RWPE1 (cell line): ENCODE measurements around the gene PCDHA1.

Experiments
- CTCF ChIA-PET: fragments of 350-600 bp; sonication (Branson Sonifier 250); formaldehyde crosslinking; extraction: SDS; loops from one replicate; lab custom pipeline; 2021; lab: Yijun Ruan, JAX
- POLR2A ChIA-PET: fragments of 400-600 bp; formaldehyde crosslinking; extraction: SDS; loops from one replicate; lab custom pipeline; 2020; ENCODE audit warnings: antibody characterized with exemption; ENCODE audit not compliant: low non-redundant PET; lab: Yijun Ruan, JAX
- DNase-seq: peaks from one replicate; pipeline ENCODE4 v3.0.0; 2012; ENCODE audit warnings: low spot score
- H3K27ac ChIP-seq: fragments of 450-650 bp; 2 replicates; pipeline ENCODE4 v1.5.1; 2017
- TF ChIP-seq, protein P1 (sequence below): fragments of 450-650 bp; conservative IDR thresholded peaks from 2 replicates; pipeline ENCODE4 v1.5.1; 2017; ENCODE audit warnings: low read depth, mild to moderate bottlenecking

PCDHA1 gene

GRCh38 chr5:140927228-140927573, 141.3 kb downstream of the PCDHA1 start:
- peak overlapping the region; percentile 59 for H3K27ac ChIP-seq
- DNase-seq: peak; percentile 39
- POLR2A ChIA-PET: interaction anchor here (1.0 to 2.0 kb wide), 2 partner anchors 40 to 113 kb away, joined by 5 to 13 read pairs; no protein-coding TSS in a partner anchor
- TF ChIP-seq, protein P1, sequence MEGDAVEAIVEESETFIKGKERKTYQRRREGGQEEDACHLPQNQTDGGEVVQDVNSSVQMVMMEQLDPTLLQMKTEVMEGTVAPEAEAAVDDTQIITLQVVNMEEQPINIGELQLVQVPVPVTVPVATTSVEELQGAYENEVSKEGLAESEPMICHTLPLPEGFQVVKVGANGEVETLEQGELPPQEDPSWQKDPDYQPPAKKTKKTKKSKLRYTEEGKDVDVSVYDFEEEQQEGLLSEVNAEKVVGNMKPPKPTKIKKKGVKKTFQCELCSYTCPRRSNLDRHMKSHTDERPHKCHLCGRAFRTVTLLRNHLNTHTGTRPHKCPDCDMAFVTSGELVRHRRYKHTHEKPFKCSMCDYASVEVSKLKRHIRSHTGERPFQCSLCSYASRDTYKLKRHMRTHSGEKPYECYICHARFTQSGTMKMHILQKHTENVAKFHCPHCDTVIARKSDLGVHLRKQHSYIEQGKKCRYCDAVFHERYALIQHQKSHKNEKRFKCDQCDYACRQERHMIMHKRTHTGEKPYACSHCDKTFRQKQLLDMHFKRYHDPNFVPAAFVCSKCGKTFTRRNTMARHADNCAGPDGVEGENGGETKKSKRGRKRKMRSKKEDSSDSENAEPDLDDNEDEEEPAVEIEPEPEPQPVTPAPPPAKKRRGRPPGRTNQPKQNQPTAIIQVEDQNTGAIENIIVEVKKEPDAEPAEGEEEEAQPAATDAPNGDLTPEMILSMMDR: no peak
- CTCF ChIA-PET: interaction anchor here (0.5 to 4.2 kb wide), 16 partner anchors 10 to 113 kb away, joined by 3 to 85 read pairs (median 8); partner anchors contain the start of genes PCDHA11, PCDHA8 and PCDHAC2

- TF ChIP-seq, protein P1: no peak
- H3K27ac ChIP-seq: no peak overlapping the region
- ChIA-PET CTCF (interaction anchor here (0.6 kb wide), 1 partner anchor 105 kb away, joined by 6 read pairs; no protein-coding TSS in a partner anchor), POLR2A (interaction anchor here (0.6 kb wide), 1 partner anchor 64 kb away, joined by 3 read pairs; no protein-coding TSS in a partner anchor)
- DNase-seq: no peak
These were observed 149.1 kb downstream of the PCDHA1 start for GRCh38 chr5:140934964-140935606.

DNA sequence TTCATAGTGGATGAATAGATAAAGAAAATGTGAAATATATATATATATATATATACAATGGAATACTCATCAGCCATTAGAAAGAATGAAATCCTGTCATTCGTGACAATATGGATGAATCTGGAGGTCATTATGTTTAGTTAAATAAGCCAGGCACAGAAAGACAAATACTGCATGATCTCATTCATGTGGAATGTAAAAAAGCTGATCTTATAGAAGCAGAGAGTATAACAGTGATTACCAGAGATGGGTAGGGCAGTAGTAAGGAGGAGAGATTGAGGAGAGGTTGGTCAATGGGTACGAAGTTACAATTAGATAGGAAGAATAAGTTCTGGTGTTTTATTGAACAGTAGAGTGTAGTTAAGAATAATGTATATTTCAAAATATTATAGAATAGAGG, 160.6 kb downstream of the PCDHA1 start:
- TF ChIP-seq, protein P1: no peak
- DNase-seq: no peak
- ChIA-PET CTCF (interaction anchor here (0.9 kb wide), 1 partner anchor 89 kb away, joined by 3 read pairs; no protein-coding TSS in a partner anchor), POLR2A (interaction anchor here (0.6 kb wide), 1 partner anchor 20 kb away, joined by 5 read pairs; the partner anchor contains the start of gene PCDHAC2)
- no peak overlapping the region for H3K27ac ChIP-seq

DNA sequence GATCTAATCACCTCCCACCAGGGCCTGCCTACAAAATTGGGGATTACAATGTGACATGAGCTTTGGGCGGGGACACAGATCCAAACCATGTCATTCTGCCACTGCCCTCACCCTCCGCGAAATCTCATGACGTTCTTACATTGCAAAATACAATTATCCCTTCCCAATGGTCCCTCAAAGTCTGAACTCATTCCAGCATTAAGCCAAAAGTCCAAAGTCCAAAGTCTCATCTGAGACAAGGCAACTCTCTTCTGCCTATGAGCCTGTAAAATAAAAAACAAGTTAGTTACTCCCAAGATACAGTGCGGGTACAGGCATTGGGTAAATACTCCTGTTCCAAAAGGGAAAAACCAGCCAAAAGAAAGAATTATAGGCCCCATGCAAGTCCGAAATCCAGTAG, 165.7 kb downstream of the PCDHA1 start:
- H3K27ac ChIP-seq: no peak overlapping the region
- ChIA-PET POLR2A (no interaction called here), CTCF (interaction anchor here (0.6 to 1.0 kb wide), 2 partner anchors 88 to 90 kb away, joined by 3 read pairs; no protein-coding TSS in a partner anchor)
- TF ChIP-seq, protein P1: no peak
- DNase-seq: no peak

GRCh38 chr5:140953234-140953633, 167.3 kb downstream of the PCDHA1 start:
- DNase-seq: no peak
- ChIA-PET POLR2A (no interaction called here), CTCF (interaction anchor here (0.6 kb wide), 3 partner anchors 11 to 21 kb away, joined by 3 read pairs; no protein-coding TSS in a partner anchor)
- TF ChIP-seq, protein P1: no peak
- no peak overlapping the region for H3K27ac ChIP-seq

- ChIA-PET POLR2A (no interaction called here), CTCF (interaction anchor here (0.7 kb wide), 1 partner anchor 1996 kb away, joined by 3 read pairs; no protein-coding TSS in a partner anchor)
- no peak overlapping the region for H3K27ac ChIP-seq
- no peak for DNase-seq
- TF ChIP-seq, protein P1: no peak
These were observed 176.2 kb downstream of the PCDHA1 start for GRCh38 chr5:140962190-140962589.
